Lower leg skin (tissue), 4 donors: ENCODE results near the gene CLCA2. TPM values are rescaled to one million over a fixed set of nuclear protein-coding genes. Genes with fewer than 3 reads are reported as not detected.

Experiments used
- DNase-seq, 2 donors: peaks; one replicate each; pipeline ENCODE4 v3.0.0-alpha.2; 2019; ENCODE audit warnings: low spot score in 2 of 2
- H3K4me3 ChIP-seq: fragments of 200-600 bp; sonication (generic); 2 replicates; pipeline ENCODE4 v1.5.1; 2017; ENCODE audit warnings: mild to moderate bottlenecking, low read depth; ENCODE audit not compliant: poor library complexity, severe bottlenecking
- CTCF ChIP-seq, 3 donors: fragments of 450-650 bp; IDR thresholded peaks; one replicate each; pipeline ENCODE4 v1.5.1; 2016; ENCODE audit warnings: antibody characterized with exemption in 3 of 3, mild to moderate bottlenecking in 3 of 3, moderate library complexity in 2 of 3
- POLR2A ChIP-seq, 2 donors: fragments of 450-650 bp; IDR thresholded peaks; one replicate each; pipeline ENCODE4 v1.6.1; 2016 to 2017; ENCODE audit warnings: antibody characterized with exemption in 2 of 2, mild to moderate bottlenecking in 1 of 2, moderate library complexity in 1 of 2
- WGBS, 2 donors: methylation state at CpG; one replicate each; pipeline ENCODE4 v1.1.5; 2018; 5-methylcytosine and 5-hydroxymethylcytosine counted together
- intact Hi-C: fragments of 100-400 bp; cut with DNase I; formaldehyde crosslinking; loops from one replicate; pipeline ENCODE4 v1.15.0; 2023; ENCODE audit warnings: low total_unique reads
- total RNA-seq, 4 donors: library from RNA; depleted of rRNA; stranded (reverse); fragments of >200 nt; gene quantifications; one replicate each; pipeline ENCODE4 v1.1.0, GENCODE V29; 2016

CLCA2 gene
- total RNA-seq, 4 donors from 2014 or later = 29.8 to 119 (median 74.2) TPM

- H3K4me3 ChIP-seq = no peak within 1 kb of the TSS
- intact Hi-C loops = no loop called here
- DNase-seq = no peak
- TF ChIP-seq POLR2A (IDR thresholded peaks at IDR 0.05) (no peak), CTCF (IDR thresholded peaks at IDR 0.05) (no peak)
- 78 to 82% methylated on average over 7 of the region's 7 CpGs for WGBS, 2 donors
Observed at GRCh38 chr1:86468501-86468977, 44.6 kb downstream of the CLCA2 start, which contains the start of gene CLCA1. CLCA1 (plus strand) TSS chr1:86468927; CDS start chr1:86468972, 45 bp downstream.

- DNase-seq = no peak
- 91 to 92% methylated on average over 10 of the region's 10 CpGs for WGBS, 2 donors
- no peak overlapping the region for H3K4me3 ChIP-seq
- no peak for TF ChIP-seq CTCF (IDR thresholded peaks at IDR 0.05)
- TF ChIP-seq POLR2A (IDR thresholded peaks at IDR 0.05) = no peak
- intact Hi-C loops = no loop called here
Observed at GRCh38 chr1:86470859-86471258, 46.9 kb downstream of the CLCA2 start.

DNA sequence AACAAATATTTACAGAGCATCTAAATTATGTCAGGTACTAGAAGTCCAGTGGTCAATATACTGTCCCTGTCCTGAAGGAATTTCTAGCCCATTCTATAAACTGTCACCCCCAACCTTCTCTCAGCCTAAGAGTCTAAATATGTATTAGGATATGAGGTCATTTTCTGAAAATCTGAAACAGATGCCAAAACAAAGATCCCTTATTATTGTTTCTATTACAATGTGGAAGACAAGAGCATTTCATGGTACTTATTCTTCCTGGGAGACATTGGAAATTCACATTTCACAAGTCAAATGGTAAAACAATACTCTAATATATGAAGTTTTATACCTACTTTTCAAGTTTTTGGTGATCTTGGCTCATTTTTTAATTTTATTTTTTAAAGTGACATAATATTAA is 47.3 kb downstream of the CLCA2 start:
- intact Hi-C loops = no loop called here
- no peak overlapping the region for H3K4me3 ChIP-seq
- TF ChIP-seq POLR2A (IDR thresholded peaks at IDR 0.05) (no peak), CTCF (IDR thresholded peaks at IDR 0.05) (no peak)

GRCh38 chr1:86472152-86472551 is 48.2 kb downstream of the CLCA2 start:
- 78 to 82% methylated on average over 4 of the region's 4 CpGs for WGBS, 2 donors
- intact Hi-C loops = no loop called here
- TF ChIP-seq CTCF (IDR thresholded peaks at IDR 0.05) (no peak), POLR2A (IDR thresholded peaks at IDR 0.05) (no peak)

More for the DNA sequence above, 47.3 kb downstream of the CLCA2 start:
- DNase-seq = no peak

GRCh38 chr1:86472767-86473166 is 48.8 kb downstream of the CLCA2 start:
- TF ChIP-seq POLR2A (IDR thresholded peaks at IDR 0.05) (no peak), CTCF (IDR thresholded peaks at IDR 0.05) (no peak)
- no peak overlapping the region for H3K4me3 ChIP-seq
- intact Hi-C loops = no loop called here
- no peak for DNase-seq
- WGBS, 2 donors = 61 to 62% methylated on average over 3 of the region's 3 CpGs

More at GRCh38 chr1:86472152-86472551, 48.2 kb downstream of the CLCA2 start:
- H3K4me3 ChIP-seq = no peak overlapping the region
- DNase-seq = no peak

GRCh38 chr1:86477256-86477655 is 53.3 kb downstream of the CLCA2 start:
- DNase-seq = no peak
- TF ChIP-seq CTCF (IDR thresholded peaks at IDR 0.05) = no peak
- no peak for TF ChIP-seq POLR2A (IDR thresholded peaks at IDR 0.05)
- WGBS, 2 donors = 58 to 66% methylated on average over 4 of the region's 4 CpGs
- intact Hi-C loops = no loop called here
- H3K4me3 ChIP-seq = no peak overlapping the region
